ENCODE measurements around the gene BAZ1A.
"Not testable (repeated sequence)": the region's sequence is repeated elsewhere in the genome, so short reads cannot be mapped to it uniquely, and the experiment has no call there.

BAZ1A gene

DNA sequence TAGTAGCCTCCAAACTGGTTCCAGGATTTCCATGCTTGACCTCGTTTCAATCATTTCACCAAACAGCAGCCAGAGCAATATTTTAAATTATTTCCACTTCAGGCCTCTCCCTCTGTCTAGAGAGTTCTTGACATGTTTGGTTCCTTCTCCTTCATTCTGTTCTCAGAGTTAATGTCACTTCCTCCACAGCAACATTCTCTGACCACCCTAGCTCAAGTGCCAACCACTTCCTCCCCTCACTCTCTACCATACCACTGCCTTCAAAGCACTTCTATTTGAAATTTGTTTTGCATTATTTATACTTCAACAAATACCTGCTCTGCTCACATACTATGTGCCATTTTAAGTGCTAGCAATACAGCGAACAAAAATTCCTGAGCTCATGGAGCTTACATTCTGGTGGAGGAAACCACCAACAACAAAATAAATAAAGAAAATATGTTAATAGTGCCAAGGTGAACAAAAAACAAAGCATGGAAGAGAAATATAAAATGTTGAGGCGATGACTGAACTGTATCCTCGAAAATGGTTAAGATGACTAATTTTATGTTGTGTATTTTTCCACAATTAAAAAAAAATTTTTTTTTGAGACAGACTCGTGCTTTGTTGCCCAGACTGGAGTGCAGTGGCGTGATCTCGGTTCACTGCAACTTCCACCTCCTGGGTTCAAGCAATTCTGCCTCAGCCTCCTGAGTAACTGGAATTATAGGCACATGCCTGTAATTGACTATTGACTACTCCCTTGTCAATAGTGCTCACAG lies 17.3 kb downstream of the BAZ1A start:
- DNase-seq (ENCODE audit: low spot score), result no peak

DNA sequence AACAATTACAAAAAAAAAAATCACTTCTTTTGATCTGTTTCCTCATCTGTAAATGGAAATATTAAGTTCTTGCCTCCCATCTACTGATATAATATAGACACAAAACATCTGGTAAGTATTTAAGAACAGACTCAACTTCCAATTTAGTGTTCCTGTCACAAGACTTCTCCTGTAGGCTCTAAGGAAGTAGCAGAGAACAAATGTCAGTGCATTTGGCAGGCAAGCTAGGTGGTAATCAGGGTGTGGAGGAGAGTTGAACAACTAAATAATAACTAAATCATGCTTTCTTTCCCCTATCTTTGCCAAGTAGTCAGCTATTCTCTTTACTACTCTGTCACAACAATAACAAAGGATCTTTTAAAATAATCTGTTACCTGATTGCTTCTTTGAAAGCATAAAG lies 22.1 kb downstream of the BAZ1A start:
- no peak for DNase-seq (ENCODE audit: low spot score)

DNA sequence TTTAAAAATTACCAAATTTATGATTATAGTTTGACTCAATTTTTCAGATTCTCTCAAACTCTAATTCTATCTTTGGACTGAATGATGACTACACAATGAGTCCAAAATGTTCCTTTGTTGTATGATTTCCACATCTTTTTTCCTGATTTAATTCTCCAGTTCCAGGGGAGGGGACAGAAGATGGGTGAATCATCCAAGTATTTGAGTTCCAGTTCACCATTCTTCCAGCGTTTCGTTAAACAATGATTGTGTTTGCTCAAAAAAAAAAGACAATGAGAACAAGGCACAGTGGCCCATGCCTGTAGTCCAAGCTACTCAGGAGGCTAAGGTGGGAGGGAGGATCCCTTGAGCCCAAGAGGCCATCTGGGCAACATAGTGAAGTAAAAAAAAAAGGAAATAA lies 23.8 kb downstream of the BAZ1A start:
- DNase-seq (ENCODE audit: low spot score), result no peak

DNA sequence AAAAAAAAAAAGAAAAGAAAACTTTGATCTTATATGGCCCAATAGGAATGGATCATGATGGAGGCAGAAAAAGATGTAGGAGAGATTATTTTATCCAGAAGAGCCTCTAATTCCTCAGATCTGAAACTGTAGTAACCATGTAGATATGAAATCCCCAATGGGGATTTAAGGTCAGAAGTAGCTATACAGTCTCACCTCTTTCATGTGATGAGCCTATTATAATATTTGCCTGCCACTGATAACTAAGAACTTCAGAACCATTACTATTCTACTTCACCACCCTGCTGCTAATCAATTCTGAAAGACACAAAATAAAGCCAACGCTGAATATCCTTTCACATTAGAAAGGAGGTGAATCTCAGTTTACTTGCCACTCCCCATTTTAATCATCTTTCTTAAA lies 29.3 kb downstream of the BAZ1A start:
- DNase-seq (ENCODE audit: low spot score), result no peak

DNA sequence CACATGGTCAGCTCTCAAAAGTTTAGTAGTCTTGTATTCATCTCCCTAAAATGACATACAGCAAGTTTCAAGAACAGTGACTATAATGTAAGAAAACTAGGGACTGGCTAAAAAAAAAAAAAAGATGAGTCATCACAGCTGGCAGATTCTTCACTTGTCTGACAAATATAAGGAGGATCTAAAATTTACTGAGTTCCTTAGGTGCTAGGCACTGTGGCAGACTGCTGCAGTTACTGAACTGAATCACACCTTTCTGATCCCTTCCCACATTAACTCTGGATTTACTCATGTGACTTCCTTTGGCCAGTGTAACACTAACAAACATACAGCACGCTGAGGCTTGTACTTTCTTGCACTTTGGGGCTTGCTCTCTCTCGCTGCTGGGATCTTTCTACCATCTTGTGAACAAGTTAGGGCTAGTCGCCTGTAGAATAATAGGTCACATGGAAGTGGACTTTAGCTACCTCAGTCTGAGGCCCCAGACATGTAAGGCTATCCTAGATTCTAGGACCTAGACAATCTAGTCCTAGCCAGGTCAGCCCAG lies 32.1 kb downstream of the BAZ1A start:
- peak; percentile 80 for DNase-seq (ENCODE audit: low spot score)

DNA sequence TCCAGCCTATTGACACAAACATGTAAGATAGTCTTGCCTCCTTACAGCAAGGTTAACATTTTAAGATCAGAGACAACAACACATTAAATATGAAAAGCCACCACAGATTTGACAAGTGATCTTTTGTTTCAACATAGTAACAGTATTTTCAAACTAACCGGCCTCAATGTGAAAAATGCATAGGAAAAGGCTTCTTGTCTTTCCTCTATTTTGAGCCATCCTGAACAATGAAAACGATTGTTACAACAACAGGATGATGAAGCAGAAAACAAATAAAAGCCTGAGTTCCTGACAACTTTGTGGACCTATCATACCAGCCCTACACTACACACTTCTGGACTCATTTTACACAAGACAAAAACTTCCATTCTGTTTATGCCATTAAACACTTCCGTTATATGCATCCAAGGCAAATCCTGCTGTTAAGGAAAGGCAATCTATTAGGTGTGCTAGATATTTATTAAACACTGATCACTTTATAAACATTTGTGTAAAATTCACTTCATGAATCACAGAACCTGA lies 37.3 kb downstream of the BAZ1A start:
- no peak for DNase-seq (ENCODE audit: low spot score)

DNA sequence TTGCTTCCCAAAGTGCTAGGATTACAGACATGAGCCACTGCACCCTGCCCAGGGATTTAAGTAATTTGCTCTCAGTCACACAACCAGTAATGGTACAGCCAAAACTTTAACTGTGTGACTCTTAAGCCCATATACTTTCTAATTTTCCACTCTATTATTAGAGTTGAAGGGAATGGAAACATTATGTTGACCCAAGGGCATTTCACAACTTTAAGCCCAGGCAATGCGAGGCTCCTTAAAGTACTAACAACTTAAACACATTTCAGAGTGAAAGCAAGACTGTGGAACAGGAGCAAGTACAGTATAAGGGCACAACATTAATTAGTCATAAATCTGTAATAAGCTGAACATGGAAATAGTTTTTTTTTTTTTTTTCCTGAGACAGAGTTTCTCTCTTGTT lies 39.8 kb downstream of the BAZ1A start:
- no peak for DNase-seq (ENCODE audit: low spot score)

DNA sequence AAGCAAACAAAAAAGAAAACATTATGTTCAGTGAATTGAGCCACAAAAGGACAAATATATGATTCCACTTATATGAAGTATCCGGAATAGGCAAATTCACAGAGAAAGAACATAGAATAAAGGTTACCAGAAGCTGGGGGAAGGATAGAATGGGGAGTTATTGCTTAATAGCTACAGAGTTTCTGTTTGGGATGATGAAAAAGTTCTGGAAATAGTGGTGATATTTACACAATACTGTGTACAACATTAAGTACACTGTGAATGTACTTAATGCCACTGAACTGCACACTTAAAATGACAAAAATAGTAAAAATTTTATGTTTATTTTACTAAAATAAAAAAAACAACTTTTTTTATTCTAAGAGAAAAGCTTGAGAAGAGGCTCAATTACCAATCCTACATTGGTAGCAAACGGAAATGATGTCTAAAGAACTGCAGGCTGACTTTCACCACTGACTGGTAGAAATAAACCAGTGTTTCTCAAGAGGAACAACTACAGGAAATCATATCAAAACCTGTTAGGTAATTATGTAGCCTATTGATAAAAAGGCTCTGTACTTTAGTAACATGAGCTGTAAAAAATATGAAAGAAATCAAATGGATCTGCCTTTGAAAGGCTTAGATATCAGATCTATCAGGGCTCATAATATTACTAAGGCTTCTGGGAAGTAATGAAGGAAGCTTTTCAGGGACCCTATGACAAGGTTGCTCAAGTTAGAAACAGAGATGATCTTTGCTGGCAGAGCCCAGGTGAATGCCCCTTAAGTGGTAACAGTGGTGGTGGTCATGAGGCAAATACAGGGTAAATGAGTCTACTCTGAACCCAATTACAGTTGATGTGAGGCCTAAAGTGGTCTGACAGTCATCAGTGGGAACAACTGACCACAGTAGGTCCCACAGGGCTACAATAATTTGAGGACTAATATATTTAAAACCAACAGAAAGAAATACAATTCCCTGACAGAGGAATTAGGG lies 41.3 kb downstream of the BAZ1A start:
- no peak for DNase-seq (ENCODE audit: low spot score)

DNA sequence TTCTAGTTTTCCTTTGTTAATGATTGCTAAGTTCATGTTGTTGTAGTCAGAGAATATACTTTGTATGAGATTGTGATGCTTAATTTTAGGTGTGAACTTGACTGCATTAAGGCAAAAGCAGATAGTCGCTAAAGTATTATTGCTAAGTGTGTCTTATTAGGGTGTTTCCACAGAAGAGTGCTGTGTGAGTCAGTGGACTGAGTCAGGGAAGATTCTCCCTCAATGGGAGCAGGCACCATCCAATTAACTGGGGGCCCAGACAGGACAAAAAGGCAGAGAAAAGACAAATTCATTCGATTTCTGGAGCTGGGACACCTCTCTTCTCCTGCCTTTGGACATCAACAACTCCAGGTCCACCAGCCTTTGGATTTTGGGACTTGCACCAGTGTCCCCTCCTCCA lies 48.5 kb downstream of the BAZ1A start:
- peak; percentile 25 for DNase-seq (ENCODE audit: low spot score)

DNA sequence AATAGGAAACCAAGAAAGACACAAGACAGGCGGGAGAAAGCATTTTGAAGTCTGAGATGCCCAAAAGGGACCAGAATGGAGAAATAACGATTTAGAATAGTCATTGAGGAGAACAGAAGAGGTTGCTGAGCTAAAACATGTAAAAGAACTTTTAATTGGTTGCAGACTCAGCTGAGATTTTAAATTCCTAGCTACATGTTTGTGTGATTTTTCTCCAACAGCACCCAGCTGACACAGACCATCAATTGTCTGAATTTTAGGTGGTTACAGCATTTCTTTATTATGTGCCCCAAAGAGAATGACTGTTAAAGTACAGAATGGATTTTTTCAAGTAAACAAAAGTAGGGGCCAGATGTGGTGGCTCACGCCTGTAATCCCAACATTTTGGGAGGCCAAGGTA lies 50.3 kb downstream of the BAZ1A start:
- no peak for DNase-seq (ENCODE audit: low spot score)

DNA sequence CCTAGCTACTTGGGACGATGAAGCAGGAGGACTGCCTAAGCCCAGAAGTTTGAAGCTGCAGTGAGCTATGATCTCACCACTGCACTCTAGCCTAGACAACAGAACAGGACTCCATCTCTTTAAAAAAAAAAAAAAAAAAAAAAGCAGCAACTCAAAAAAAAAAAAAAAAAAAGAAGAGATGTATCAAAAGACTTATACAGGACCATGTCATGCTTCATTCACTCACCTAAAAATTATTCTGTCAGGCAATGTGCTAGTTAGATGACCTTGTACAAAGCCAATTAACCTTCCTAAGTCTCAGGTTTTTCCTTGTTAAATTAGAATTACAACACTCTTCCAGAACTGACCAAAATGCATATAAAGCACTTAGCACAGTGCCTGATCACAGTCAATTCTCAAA lies 50.9 kb downstream of the BAZ1A start:
- no peak for DNase-seq (ENCODE audit: low spot score)

DNA sequence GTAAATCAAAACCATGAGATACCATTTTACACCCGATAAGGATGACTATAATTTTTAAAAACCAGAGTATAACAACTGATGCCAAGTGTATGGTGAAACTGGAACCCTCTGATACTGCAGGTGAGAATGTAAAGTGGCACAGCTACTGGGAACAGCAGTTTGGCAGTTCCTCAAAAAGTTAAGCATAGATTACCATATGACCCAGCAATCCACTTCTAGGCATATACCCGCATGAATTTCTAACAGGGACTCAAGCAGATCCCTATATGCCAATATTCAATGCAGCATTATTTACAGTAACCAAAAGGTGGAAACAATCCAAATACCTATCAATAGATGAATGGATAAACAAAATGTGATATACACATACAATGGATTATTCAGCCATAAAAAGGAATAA lies 57.4 kb downstream of the BAZ1A start:
- no peak for DNase-seq (ENCODE audit: low spot score)

DNA sequence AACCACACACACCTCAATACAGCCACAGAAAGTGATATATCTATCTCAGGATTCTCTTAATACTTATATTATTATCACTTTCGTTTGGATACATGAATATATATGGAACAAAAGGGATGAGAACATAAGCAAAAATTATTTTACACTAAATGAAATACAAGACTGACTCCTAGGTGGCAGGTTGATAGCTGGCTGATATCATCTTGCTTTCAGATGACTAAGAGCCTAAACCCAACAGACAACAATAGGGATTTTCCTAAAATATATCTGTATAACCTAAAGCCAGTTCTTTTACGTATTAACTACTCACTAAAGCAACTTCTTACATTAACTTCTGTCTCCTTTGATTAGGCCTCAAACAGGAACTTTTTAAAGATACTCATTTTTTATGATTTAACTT lies 65.1 kb downstream of the BAZ1A start:
- DNase-seq (ENCODE audit: low spot score), result no peak

DNA sequence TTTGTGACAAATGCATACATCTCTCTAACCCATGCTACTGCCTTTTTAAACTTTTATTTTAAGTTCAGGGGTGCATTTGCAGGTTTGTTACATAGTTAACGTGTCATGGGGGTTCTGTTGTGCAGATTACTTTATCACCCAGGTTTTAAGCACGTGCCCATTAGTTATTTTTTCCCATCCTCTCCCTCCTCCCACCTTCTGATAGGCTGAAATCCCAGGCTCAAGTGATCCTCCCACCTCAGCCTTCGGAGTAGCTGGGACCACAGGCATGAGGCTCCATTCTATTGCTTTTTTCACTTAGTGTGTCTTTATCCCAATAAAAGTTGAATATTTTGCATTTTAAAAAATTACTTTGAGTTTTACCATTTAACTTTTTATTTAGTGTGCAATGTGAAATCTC lies 68.9 kb downstream of the BAZ1A start:
- DNase-seq (ENCODE audit: low spot score), result no peak

DNA sequence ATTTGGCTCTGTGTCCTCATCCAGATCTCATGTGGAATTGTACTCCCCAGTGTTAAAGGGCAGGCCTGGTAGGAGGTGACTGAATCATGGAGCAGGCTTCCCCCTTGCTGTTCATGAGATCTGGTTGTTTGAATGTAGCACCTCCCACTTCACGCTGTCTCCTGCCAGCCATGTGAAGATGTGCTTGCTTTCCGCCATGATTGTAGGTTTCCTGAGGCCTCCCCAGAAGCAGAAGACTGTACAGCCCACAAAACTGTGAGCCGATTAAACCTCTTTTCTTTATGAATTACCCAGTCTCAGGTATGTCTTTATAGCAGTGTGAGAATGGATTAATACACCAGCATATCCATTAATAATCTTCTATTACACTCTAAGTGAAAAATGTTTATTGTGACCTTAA lies 70.2 kb downstream of the BAZ1A start:
- no peak for DNase-seq (ENCODE audit: low spot score)

DNA sequence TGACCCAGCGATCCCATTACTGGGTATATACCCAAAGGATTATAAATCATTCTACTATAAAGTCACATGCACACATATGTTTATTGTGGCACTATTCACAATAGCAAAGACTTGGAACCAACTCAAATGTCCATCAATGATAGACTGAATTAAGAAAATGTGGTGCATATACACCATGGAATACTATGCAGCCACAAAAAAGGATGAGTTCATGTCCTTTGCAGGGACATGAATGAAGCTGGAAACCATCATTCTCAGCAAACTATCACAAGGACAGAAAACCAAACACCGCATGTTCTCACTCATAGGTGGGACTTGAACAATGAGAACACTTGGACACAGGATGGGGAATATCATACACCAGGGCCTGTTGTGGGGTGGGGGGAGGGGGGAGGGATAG lies 76.3 kb downstream of the BAZ1A start:
- not testable (repeated sequence) for DNase-seq (ENCODE audit: low spot score)

DNA sequence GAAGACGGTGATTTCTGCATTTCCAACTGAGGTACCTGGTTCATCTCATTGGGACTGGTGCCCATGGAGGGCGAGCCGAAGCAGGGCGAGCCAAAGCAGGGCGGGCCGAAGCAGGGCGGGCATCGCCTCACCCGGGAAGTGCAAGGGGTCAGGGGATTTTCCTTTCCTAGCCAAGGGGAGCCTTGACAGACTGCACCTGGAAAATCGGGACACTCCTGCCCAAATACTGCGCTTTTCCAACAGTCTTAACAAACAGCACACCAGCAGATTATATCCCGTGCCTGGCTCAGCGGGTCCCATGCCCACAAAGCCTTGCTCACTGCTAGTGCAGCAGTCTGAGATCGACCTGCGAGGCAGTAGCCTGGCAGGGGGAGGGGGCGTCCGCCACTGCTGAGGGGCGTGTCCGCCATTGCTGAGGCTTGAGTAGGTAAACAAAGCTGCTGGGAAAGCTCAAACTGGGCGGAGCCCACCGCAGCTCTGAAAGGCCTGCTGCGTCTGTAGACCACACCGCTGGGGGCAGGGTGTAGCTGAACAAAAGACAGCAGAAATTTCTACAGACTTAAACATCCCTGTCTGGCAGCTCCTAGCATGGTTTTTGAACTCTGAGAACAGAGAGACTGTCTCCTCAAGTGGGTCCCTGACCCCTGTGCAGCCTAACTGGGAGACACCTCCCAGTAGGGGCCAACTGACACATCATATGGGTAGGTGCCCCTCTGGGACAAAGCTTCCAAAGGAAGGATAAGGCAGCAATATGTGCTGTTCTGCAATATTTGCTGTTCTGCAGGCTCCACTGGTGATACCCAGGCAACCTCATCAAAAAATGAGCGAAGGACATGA lies 77.2 kb downstream of the BAZ1A start:
- DNase-seq (ENCODE audit: low spot score), result no peak

DNA sequence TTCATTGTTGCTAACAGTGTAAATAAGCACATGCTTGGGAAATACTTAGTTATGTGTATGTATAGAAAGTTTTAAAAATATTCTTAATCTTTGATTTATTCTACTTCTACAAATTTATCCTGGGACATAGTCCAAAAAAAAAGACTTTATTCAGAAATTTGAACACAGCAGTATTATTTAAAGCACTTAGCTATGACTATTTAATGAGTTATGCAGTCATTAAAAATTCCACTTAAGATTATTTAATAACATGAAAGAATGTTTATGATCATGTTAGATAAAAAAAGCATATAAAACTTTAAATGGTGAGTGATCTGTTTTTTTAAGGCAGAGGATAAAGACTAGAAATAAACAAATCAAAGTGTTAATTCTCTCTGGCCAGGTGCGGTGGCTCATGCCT lies 78.3 kb downstream of the BAZ1A start:
- no peak for DNase-seq (ENCODE audit: low spot score)

DNA sequence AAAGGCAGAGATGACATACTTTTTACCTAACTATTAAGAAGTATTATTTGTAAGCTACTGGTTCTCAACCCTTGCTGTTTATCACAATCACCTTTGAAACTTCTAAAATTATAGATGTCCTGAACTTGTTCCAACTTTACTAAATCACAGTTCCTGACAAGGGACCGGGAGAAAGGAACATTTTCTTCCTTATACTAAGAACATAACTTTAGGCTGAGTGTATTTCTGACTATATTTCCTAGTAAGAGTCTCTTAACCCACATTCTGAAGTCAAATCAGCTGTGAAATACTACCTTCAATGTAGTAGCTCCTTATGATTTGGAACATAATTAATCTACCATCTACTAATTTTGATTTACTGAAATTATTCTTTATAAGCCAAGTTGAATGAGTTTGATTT lies 80.2 kb downstream of the BAZ1A start:
- no peak for DNase-seq (ENCODE audit: low spot score)

DNA sequence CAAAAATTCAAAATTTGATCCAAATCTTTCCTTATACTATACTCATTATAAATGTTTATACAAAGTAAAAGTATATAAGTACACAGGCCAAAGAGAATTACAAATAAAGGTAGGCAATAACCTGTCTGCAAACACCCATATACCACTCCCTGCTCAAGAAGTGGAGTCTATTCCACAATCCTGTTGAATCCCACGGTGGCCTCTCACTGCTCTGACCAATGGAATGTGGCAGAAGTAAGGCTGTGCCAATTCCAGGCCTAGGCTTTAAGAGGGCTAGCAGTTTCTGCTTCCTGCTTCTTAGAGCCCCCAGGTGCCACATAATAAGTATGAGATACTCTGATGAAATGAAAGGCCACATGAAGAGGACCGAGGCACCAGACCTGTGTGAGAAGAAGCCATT lies 80.9 kb downstream of the BAZ1A start:
- no peak for DNase-seq (ENCODE audit: low spot score)

DNA sequence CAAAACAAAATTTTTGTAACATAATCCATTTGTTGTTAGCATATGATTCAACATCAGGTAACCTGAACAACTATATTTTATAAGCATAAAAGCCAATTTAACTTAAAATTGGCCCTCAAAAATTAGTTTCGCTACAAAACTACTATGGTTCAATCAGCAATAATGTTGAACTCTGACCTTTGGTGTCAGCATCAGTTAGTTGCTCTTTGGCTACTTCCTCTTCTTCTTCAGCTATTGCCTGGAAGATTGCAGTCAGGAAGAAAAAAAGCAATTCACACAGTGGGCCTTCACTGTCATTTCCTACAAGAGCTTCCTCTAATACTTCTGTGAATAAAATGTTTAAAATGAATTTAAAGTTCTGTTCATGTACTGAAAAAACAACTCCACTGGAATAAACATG lies 82.6 kb downstream of the BAZ1A start:
- no peak for DNase-seq (ENCODE audit: low spot score)
